ENCODE results near the gene BBOF1. TPM values are rescaled to one million over a fixed set of nuclear protein-coding genes. Genes with fewer than 3 reads are reported as not detected.

Gene BBOF1
- total and polyA plus RNA-seq, 4 donors: 1.0 to 2.8 (median 2.1) TPM

DNA sequence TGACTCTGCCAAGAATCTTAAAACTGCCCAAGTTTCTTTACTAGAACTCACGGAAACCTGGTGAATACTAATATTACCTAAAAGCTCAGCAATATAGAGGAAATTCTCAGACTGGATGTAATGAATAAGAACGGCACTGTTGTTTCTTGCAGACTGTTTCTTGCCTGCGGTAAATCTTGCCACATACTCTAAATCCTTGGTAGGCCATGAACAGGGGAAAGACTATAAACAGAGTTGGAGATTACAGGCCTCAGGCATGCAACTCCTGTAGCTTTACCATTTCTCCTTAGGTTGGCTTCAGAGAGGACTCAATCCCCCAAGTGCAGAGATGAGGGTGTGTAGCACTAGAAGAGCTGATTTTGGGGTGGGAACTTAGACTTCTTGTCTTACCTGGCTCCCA lies 64.0 kb downstream of the BBOF1 start:
- 43% methylated on average over 3 of the region's 3 CpGs for WGBS

DNA sequence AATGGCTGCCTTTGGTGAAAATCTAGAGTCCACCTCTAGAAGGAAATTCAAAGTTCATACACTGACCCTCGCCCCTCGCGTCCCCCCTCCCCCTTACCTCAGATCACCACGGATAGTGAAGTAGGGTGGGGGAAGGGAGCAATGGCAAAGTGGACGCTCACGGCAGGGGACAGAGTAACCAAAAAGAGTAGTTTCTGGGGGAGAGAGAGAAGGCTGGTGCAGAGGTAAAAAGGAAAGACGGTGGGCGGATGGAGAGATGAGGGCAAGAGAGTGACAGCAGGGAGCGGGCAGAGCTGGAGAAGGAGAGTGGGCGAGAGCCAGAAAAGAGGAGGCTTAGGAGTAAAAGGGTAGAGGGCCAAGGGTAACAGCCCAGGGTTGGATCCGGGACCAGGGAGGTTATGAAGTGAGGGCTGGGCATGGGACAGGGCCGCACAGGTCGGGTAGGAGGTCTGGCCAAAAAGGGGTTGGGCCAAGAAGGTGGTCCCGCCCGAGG lies 64.7 kb downstream of the BBOF1 start:
- Histone ChIP-seq H3K9ac (ENCODE audit: low read depth in 1 of 2, low read length in 2 of 2) (peak overlapping the region; percentile 69 to 99), H3K36me3 (ENCODE audit: control insufficient read depth in 4 of 4, insufficient read depth in 3 of 4, low read depth in 1 of 4, low read length in 3 of 4) (no peaks in the 10 kb centered on the region), H3K4me3 (ENCODE audit: low read depth in 1 of 3, low read length in 3 of 3) (peak overlapping the region; percentile 73 to 99 (median 76)), H3K4me1 (ENCODE audit: control insufficient read depth in 4 of 4, insufficient read depth in 4 of 4, low read length in 3 of 4) (peaks cover 3 to 47% (median 30%) of the 10 kb centered on the region in 4 donors), H3K9me3 (ENCODE audit: control insufficient read depth in 4 of 4, low read length in 3 of 4) (no peaks in the 10 kb centered on the region), H3K27me3 (ENCODE audit: control insufficient read depth in 4 of 4, insufficient read depth in 4 of 4, low read length in 3 of 4) (no peaks in the 10 kb centered on the region), H3K27ac (ENCODE audit: low read depth in 1 of 2, low read length in 2 of 2) (peak overlapping the region; percentile 79 to 97)
- WGBS: under 1% methylated on average over 15 of the region's 15 CpGs
- DNase-seq (ENCODE audit: low spot score): peak; percentile 55
- no peak for TF ChIP-seq RAD21 (IDR thresholded peaks at IDR 0.05)
- TF ChIP-seq, protein P1, sequence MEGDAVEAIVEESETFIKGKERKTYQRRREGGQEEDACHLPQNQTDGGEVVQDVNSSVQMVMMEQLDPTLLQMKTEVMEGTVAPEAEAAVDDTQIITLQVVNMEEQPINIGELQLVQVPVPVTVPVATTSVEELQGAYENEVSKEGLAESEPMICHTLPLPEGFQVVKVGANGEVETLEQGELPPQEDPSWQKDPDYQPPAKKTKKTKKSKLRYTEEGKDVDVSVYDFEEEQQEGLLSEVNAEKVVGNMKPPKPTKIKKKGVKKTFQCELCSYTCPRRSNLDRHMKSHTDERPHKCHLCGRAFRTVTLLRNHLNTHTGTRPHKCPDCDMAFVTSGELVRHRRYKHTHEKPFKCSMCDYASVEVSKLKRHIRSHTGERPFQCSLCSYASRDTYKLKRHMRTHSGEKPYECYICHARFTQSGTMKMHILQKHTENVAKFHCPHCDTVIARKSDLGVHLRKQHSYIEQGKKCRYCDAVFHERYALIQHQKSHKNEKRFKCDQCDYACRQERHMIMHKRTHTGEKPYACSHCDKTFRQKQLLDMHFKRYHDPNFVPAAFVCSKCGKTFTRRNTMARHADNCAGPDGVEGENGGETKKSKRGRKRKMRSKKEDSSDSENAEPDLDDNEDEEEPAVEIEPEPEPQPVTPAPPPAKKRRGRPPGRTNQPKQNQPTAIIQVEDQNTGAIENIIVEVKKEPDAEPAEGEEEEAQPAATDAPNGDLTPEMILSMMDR (IDR thresholded peaks at IDR 0.05; ENCODE audit: low read depth, low read length, missing input control): no peak
- TF ChIP-seq HNF4A (conservative IDR thresholded peaks at IDR 0.05): peak; percentile 46 to 77
- no peak for TF ChIP-seq MAX (IDR thresholded peaks at IDR 0.05)
- TF ChIP-seq RXRA (IDR thresholded peaks at IDR 0.05): peak; percentile 11 to 46
- TF ChIP-seq FOXA1 (IDR thresholded peaks at IDR 0.05): no peak
- TF ChIP-seq, protein P2, sequence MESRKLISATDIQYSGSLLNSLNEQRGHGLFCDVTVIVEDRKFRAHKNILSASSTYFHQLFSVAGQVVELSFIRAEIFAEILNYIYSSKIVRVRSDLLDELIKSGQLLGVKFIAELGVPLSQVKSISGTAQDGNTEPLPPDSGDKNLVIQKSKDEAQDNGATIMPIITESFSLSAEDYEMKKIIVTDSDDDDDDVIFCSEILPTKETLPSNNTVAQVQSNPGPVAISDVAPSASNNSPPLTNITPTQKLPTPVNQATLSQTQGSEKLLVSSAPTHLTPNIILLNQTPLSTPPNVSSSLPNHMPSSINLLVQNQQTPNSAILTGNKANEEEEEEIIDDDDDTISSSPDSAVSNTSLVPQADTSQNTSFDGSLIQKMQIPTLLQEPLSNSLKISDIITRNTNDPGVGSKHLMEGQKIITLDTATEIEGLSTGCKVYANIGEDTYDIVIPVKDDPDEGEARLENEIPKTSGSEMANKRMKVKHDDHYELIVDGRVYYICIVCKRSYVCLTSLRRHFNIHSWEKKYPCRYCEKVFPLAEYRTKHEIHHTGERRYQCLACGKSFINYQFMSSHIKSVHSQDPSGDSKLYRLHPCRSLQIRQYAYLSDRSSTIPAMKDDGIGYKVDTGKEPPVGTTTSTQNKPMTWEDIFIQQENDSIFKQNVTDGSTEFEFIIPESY (IDR thresholded peaks at IDR 0.05): no peak
- TF ChIP-seq EGR1 (IDR thresholded peaks at IDR 0.05; ENCODE audit: low read depth in 2 of 2): no peak
- no peak for TF ChIP-seq SP1 (IDR thresholded peaks at IDR 0.05)
- TF ChIP-seq HNF4G (IDR thresholded peaks at IDR 0.05): peak; percentile 16
- TF ChIP-seq YY1 (IDR thresholded peaks at IDR 0.05): no peak
- TF ChIP-seq JUND (IDR thresholded peaks at IDR 0.05): no peak
- TF ChIP-seq FOXA2 (IDR thresholded peaks at IDR 0.05): no peak
- no peak for TF ChIP-seq REST (IDR thresholded peaks at IDR 0.05)
- no peak for TF ChIP-seq GABPA (IDR thresholded peaks at IDR 0.05 in 1 of 2, conservative IDR thresholded peaks at IDR 0.05 in 1 of 2)
- TF ChIP-seq, protein P3, sequence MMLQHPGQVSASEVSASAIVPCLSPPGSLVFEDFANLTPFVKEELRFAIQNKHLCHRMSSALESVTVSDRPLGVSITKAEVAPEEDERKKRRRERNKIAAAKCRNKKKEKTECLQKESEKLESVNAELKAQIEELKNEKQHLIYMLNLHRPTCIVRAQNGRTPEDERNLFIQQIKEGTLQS (IDR thresholded peaks at IDR 0.05): no peak
- TF ChIP-seq TAF1 (conservative IDR thresholded peaks at IDR 0.05): no peak
- TF ChIP-seq NR2F2 (IDR thresholded peaks at IDR 0.05): no peak

More for the DNA sequence above, 64.0 kb downstream of the BBOF1 start:
- no peaks in the 10 kb centered on the region for H3K9me3 ChIP-seq (ENCODE audit: control insufficient read depth in 4 of 4, low read length in 3 of 4)
- TF ChIP-seq FOXA2 (IDR thresholded peaks at IDR 0.05): no peak
- no peak for TF ChIP-seq HNF4A (conservative IDR thresholded peaks at IDR 0.05)
- DNase-seq (ENCODE audit: low spot score): no peak
- H3K27me3 ChIP-seq (ENCODE audit: control insufficient read depth in 4 of 4, insufficient read depth in 4 of 4, low read length in 3 of 4): no peaks in the 10 kb centered on the region
- H3K27ac ChIP-seq (ENCODE audit: low read depth in 1 of 2, low read length in 2 of 2): peak overlapping the region; percentile 79 to 97
- peak overlapping the region; percentile 73 to 99 (median 76) for H3K4me3 ChIP-seq (ENCODE audit: low read depth in 1 of 3, low read length in 3 of 3)
- peaks cover 3 to 47% (median 30%) of the 10 kb centered on the region in 4 donors for H3K4me1 ChIP-seq (ENCODE audit: control insufficient read depth in 4 of 4, insufficient read depth in 4 of 4, low read length in 3 of 4)
- H3K36me3 ChIP-seq (ENCODE audit: control insufficient read depth in 4 of 4, insufficient read depth in 3 of 4, low read depth in 1 of 4, low read length in 3 of 4): no peaks in the 10 kb centered on the region
- peak overlapping the region; percentile 69 to 99 for H3K9ac ChIP-seq (ENCODE audit: low read depth in 1 of 2, low read length in 2 of 2)

Measured in liver (tissue), 9 donors.